Fibroblast of upper back skin (primary cell): ENCODE measurements around the gene TC2N.
"Not testable (repeated sequence)": the region's sequence is repeated elsewhere in the genome, so short reads cannot be mapped to it uniquely, and the experiment has no call there.

Source experiments
- DNase-seq: peaks from one replicate; pipeline ENCODE4 v3.0.0-alpha.2; 2013

Gene TC2N

DNA sequence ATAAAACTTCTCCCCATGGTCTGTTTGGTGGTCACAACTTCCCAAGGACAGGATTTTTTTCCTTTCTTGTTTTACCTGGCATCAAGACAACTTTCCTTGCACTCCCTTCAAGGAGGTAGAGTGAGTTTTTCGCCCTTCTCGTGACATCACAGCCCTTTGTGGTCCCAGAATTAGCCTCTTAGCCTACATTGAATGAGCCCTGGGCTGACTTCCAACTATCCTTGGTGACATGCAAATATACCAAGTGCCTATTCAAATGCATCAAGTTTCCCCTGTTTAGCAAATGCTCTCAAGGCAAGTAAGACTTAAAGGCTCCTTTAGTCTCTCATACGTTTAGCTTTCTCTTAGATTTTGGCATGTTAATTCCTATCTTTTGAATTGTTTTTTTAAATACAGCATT, 36.6 kb downstream of the TC2N start:
- DNase-seq = peak; percentile 3

DNA sequence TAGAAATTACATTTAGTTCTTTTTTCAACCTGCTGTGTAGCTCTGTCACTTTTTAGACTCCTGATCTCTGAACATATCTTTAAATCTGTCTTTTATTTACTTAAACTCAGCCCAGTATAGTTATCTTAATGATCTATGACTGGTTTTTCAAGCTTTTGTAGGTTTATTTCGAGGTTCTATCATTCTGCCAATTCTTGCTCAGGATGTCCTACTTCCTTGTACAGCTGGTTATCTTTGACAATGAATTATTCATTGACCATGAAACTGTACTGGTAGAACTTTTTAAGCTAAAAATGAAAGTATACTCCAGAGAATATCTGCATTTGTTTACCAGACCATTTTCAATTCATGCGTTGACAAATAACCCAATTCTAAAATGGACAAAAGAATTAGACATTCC, 37.8 kb downstream of the TC2N start:
- no peak for DNase-seq

DNA sequence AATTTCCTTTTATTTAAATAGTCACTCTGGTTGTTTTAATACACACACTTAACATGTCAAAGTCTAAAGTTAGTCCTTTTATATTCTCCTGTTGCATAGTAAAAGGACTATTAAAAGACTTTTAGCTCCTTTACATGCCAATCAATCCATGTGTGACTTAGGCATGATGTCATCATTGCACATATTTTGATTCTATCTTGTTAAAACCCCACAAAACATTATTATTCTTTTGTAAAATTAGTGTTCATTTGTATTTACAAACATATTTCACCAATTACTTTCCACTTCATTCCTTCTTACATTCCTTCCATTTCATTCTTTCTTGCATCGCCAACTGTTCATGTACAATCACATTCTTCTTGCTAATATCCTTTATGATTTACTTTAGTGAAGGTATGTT, 39.6 kb downstream of the TC2N start:
- no peak for DNase-seq

DNA sequence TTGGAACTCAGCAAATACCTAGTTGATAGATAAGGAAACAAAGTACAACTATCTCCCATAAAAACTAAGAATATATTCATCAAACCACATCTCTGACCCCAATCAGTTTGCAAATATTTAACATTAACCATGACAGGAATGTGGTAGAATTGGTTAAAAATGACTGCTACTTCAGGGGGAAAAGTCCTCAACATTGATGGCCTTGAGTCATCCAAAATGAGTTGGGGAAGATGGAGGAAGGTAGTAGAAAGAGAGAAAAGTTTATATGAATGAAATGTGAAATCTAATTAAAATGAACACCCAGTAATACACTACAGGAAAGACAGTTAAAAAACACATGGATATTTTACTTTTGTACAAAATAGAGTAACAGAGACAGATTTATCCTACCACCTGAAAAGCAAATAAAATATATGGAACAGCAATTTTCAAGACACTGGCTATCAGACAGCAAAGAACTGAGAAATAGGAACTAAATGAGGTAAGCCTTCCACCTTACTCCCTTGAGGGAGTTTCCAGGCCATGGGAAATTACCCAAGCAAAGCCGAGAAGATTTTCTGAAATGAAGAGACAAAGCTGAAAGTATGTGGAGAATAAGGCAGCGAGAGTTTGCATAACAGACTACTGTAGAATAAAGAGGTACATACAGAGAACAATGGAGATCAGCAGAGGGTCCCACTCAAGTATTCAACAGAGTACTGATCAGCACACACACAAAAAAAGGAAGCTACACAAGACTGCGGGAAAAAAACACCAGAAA, 49.6 kb downstream of the TC2N start:
- no peak for DNase-seq

DNA sequence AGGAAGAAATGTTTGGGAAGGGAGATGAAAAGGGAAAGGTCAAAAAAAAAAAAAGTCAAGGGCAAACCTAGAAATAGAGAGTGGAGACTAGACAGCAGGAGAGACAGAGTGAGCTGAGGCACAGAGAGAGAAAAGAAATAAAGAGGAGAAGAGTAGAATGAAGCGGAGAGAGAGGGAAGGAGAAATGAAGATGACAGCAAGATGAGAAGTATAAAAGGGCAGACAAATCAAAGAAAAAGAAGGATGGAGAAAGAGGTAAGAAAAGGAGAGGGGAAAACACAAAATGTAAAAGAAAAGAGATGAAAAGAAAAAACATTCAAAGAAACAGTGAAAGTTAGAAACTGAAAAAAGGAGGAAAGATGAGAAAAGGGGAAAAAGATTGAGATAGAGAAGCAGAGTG, 53.0 kb downstream of the TC2N start:
- DNase-seq = no peak

DNA sequence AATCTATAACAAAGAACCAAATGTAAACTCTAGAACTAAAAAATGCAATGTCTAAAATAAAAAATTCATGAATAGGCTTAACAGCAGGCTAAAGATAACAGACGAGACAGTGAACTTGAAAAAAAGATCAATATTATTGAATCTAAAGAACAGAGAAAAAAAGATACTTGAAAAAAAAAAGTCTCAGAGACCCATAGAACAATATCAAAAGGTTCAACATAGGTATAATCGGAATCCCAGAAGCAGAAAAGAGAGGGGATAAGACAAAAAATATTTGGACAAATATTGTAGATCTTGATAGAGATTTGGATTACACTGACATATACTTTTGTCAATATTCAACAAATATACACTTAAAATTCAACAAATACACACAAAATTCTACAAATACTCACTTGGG, 56.6 kb downstream of the TC2N start:
- no peak for DNase-seq

DNA sequence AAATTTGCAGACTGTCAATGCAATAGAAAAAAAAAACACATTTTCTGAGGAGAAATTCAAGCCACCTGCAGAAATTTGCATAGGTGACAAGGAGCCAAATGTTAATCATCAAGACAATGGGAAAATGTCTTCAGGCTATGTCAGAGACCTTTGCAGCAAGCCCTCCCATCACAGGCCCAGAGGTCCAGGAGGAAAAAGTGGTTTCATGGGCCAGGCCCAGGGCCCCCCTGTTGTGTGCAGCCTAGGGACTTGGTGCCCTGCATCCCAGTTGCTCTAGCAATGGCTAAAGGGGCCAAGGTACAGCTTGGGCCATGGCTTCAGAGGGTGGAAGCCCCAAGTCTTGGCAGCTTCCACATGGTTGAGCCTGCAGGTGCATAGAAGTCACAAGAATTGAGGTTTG, 60.6 kb downstream of the TC2N start:
- DNase-seq = no peak

DNA sequence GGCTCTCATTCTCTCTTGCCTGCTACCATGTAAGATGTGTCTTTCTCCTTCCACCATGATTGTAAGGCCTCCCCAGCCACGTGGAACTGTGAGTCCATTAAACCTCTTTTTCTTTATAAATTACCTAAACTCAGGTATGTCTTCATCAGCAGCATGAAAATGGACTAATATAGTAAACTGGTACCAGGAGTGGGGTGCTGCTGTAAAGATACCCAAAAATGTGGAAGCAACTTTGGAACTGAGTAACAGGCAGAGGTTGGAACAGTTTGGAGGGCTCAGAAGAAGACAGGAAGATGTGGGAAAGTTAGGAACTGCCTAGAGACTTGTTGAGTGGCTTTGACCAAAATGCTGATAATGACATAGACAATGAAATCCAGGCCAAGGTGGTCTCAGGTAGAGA, 61.2 kb downstream of the TC2N start:
- DNase-seq = not testable (repeated sequence)

DNA sequence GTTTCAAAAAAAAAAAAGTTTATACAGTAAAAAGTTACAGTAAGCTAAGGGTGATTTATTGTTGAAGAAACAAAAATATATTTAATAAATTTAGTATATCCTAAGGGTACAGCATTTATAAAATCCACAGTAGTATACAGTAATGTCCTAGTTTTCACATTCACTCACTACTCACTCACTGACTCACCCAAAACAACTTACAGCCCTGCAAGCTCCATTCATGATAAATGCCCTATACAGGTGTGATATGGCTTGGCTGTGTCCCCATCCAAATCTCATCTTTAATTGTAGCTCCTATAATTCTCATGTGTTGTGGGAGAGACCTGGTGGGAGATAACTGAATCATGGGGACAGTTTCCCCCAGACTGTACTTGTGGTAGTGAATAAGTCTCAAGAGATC, 61.7 kb downstream of the TC2N start:
- no peak for DNase-seq

DNA sequence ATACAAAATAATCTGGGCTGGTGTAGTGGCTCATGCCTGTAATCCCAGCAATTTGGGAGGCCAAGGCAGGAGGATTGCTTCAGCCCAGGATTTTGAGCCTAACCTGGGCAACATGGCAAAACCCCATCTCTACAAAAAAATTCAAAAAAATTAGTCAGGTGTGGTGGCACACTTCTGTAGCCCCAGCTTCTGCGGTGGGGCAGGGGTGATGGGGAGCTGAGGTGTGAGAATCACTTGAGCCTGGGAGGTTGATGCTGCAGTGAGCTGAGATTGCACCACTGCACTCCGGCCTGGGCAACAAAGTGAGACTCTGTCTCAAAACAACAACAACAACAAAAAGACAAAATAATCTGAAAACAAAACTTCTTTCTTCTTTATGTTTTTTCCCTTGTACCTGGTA, 66.0 kb downstream of the TC2N start:
- DNase-seq = no peak

DNA sequence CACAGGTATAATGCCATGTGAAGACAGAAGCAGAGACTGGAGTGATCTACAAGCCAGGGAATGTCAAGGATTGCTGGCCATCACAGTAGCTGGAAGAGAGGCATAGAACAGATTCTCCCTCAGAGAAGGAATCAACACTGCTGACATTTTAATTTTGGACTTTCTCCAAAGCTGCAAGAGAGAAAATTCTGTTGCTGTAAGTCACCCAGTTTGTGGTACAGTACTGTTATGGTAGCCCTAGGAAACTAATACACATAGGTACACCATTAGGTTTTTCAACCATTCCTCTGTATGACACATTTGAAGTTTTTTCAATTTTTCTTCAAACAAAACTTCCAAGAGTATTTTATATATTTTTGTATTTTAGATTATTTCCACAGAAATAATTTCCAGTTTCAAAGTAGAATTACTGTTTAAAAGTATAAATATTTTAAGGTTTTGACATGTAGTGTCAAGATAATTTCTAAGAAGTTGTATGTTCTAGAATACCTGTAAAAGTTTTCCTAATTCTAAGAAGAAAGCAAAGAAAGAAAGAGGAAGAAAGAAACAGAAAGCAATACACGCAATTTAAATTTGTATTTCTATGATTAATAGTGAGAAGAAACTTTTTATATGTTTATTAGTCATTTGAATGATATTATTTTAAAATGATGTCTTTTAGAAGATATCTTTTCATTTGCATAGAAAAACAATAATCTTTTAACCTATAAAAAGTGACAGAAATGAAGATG, 70.6 kb downstream of the TC2N start:
- peak; percentile 66 for DNase-seq

DNA sequence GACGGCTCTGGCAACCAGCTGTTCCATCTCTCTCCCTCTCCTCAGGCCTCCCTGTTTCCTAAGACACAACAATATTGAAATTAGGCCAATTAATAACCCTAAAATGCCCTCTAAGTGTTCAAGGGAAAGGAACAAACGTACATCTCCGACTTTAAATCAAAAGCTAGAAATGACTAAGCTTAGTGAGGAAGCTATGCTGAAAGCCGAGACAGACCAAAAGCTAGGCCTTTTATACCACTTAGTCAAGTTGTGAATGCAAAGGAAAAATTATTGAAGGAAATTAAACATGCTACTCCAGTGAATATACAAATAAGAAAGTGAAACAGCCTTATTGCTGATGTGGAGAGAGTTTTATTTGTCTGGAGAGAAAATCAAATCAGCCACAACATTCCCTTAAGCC, 73.6 kb downstream of the TC2N start:
- DNase-seq = no peak

DNA sequence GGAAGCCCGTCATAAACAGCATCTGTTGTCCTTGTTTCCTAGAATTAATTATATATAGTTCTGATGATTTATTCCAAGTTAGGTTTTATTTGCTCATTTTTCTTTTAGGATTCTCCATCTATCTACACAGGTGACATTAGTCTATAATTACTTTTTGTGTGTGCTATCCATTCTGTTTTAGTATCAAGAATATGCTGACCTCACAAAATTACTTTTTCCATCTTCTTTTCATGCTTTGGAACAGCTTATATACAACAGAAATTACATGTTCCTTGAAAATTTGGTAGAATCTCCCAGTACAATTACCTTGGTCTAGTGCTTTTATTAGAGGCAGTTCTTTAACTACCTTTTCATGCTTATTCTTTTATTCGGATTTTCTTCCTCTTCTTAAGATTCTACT, 81.1 kb downstream of the TC2N start:
- no peak for DNase-seq

DNA sequence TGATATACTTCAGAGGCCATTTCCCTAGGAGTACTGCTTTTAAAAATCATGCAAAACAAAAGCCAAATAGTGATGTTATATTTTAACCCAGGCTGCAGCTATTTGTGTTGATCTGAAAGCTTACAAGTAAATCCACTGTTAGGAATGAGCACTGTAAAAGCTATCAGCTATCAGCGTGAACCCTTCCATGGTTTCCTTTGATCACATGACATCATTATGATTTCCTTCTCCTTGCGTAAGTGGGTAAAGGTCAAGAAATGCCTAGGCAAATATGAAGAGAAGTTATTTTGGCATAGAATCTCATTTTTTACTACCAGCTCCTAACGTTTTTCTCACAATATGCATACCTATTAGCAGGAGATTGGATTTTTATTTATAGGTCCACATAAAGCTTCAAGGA, 86.9 kb downstream of the TC2N start:
- no peak for DNase-seq

DNA sequence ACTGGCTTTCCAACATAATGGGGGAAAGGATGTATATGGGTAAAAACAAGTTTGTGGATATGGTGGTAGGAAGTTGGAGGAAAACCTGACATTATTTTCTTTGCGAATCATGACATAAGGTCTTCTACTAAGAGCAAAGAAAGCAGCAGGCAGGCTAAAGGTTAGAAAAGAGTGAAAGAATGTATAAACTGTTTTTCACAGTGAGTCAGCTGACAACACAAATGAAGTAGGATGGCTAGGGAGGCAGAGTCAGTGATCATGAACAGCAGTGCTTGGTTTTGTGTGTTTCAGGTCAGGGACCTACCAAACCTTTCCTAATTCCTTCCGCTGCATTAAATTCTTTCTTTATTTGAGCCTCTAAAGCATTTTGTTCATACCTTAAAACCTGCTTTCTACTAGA, 89.1 kb downstream of the TC2N start:
- DNase-seq = no peak

DNA sequence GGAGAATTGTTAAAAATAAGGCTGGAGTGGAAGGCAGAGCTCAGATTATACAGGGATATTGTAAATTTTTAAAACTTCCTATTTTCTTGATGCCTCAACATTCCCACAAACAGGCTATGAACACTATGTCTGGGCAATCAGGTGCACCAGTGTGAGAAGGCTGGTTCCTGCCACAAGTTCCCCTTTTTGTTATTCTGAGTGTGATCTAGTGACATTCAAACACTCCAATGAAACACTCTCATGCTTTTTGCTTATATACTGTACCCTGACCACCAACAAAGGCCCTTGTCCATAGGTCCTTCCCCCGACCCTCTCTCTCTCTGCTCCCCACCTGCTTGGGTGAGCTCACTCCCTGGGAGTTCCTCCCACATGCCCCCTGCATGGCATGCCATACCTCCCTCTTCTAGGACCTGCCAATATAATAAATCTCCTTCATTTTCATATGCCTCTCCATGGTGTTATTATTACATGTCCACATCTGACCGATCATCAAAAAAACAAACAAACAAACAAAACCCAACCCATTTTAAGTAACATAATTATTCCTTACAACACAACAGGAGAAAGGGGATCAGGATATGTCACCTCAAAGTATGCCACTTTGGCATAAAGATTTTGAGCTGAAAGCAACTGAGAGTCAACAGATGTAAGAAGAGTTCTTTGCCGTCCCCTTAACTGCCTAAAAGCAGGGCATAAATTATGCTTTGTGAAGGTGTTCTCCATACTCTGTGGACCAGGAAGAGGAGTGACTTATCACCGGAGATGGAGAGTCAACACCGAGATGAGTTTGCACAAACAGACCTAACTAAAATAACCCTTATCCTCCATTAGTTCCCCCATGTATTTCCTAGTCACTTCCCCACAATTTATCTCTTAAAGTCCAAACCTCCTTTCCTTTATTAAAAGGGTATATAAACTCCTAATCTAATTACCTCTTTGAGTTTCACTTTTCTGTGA, 92.9 kb downstream of the TC2N start:
- DNase-seq = no peak

DNA sequence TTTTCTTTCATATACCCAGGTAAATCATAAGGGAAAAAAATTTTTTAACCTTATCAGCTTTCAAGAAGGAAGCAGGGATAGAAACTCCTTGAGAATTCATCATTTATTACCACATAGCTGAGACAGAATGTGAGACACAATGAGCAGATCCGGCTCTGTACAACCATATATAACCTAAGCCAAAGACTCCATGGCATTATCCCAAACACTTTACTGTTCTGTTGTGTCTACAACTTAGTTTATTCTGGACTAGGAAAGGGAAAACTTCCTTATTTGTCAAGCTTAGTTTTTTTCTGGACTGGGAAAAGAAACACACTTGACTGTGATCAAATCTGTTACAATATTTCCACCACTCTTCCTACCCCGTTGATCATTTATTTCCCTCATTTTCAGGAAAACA, 97.2 kb downstream of the TC2N start:
- no peak for DNase-seq

DNA sequence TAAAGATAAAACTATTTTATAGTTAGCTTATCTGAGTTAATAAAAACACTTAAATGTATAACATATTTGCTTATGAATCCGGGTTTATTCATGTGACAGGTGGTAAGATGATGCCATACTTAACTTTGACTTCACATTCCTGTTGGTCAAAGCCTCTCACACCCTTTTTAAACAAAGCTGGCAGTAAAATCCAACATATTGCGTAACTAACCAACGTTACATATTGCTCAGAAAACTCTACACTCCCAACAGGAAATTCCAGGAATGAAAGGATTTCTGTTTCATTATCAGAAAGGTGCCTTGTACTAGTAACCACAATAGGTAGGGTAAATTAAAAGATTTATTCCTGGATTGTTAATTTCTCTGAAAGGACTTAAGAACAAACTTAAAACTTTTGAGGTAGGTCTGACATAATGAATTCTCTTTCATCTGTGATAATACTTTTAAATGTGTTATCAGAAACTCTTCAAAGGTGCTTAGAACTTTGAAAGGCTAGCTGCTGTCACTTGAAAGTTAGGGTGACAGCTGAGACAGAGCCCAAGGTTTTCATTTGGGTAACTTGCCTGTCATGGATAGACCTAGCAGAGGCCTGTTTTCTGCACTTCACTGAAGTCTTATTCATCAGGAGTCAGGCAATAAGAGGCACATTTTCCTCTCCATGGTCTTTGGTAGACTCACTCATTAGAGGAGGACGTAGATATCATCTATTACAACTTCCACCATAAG, 111.6 kb downstream of the TC2N start:
- DNase-seq = peak; percentile 28

DNA sequence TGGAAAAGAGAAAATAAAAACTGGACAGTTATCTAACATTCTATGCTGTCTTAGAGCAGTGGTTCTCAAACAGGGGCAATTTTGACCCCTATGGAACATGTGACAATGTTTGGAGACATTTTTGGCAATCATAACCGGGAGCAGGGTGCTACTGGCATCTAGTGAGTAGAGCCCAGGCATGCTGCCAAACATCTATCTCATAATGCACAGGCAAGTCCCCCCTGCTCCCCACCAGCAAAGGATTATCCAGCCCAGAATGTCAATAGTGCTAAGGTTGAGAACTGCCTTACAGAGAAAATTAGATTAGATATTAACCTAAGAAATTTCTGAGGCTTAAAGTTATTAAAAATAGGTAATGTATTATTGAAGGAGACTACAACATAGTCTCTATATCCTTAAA, 112.5 kb downstream of the TC2N start:
- DNase-seq = no peak

DNA sequence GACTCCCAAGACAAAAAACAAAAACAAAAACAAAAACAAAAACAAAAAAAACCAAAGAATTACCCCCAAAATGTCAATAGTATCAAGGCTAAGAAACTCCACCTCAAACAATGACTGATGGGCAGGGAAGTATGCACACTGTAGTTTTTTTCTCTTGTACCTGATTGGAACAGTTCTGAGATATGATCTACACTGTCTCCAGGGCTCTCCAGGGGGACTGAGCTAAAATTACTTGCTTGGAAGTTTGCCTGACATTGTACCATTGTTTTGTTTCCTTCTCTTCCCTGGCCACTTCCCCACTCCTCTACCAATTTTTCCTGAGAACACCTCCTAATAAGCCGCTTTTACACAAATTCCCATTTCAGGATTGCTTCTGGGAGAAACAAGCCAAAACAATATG, 113.2 kb downstream of the TC2N start:
- no peak for DNase-seq

DNA sequence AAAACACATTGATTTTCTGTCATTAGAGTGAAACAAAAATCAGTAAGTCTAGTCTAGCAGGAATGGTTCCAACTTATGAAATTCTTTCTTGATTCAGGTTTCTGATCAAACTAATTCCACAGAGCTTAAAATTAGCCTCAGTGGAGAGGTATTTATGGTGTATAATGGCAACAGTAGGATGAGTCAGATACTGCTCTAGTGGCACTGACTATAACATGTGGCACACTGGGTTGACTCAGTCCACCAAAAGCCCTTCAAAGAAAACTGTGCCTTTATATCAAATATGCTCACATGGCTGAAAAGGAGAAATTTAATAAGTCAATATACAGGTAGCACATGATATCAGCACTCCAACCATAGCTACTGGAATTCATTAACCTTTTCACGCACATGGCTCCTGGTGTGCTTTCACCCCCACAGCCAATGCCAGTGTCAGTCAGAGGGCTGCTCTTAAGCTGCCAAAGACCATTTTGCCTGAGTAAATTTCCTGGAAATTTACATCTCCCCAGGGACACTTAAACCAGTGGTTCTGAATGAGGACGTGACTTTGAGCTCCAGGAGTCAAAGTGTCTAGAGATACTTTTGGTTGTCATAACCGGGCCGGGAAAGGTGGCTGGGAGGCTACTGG, 113.7 kb downstream of the TC2N start:
- no peak for DNase-seq

DNA sequence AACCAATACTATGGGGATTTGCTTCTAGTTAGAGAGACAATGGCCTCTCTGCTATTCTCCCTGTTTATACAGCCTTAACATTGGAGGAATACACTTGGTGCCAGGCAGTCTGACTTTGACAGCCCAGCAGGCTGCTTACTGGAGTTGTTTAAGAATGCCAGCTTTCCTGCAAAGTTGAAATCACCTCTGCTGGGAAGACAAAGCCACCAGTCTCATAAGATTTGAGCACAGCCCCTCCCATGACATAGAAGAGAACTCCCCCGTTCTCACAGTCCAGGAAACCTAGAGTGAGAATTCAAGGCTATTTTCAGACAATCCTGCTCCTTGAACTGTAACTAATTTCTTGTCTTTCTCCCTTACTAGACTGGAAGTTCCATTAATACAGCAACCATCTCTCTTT, 114.4 kb downstream of the TC2N start:
- DNase-seq = no peak
